OCI-LY1 (cell line): Measurements from ENCODE around the gene SCGB1C2.

Experiments used
- EZH2 ChIP-seq: fragments of 200-600 bp; sonication (generic), shearing (Covaris generic); IDR thresholded peaks from 2 replicates; pipeline ENCODE4 v1.8.0; 2017; ENCODE audit warnings: borderline replicate concordance, mixed run types, mild to moderate bottlenecking, antibody characterized with exemption, low read length, moderate library complexity, mixed read lengths
- TF ChIP-seq, protein P1 (sequence below): fragments of 200-600 bp; sonication (generic), shearing (Covaris generic); IDR thresholded peaks from 2 replicates; pipeline ENCODE4 v1.5.1; 2017; ENCODE audit warnings: mild to moderate bottlenecking, antibody characterized with exemption, low read length, moderate library complexity, mixed read lengths

GRCh38 chr17:171871-172270 lies 34.5 kb downstream of the SCGB1C2 start:
- TF ChIP-seq, protein P1, sequence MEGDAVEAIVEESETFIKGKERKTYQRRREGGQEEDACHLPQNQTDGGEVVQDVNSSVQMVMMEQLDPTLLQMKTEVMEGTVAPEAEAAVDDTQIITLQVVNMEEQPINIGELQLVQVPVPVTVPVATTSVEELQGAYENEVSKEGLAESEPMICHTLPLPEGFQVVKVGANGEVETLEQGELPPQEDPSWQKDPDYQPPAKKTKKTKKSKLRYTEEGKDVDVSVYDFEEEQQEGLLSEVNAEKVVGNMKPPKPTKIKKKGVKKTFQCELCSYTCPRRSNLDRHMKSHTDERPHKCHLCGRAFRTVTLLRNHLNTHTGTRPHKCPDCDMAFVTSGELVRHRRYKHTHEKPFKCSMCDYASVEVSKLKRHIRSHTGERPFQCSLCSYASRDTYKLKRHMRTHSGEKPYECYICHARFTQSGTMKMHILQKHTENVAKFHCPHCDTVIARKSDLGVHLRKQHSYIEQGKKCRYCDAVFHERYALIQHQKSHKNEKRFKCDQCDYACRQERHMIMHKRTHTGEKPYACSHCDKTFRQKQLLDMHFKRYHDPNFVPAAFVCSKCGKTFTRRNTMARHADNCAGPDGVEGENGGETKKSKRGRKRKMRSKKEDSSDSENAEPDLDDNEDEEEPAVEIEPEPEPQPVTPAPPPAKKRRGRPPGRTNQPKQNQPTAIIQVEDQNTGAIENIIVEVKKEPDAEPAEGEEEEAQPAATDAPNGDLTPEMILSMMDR: no peak
- no peak for TF ChIP-seq EZH2
